MM.1S (cell line): ENCODE data around the gene SYNRG.

Experiments
- DNase-seq: peaks from one replicate; pipeline ENCODE4 v3.0.0-alpha.2; 2015
- H2AFZ ChIP-seq: fragments of 300-600 bp; sonication (generic); 2 replicates; pipeline ENCODE4 v1.6.0; 2016; ENCODE audit warnings: antibody characterized with exemption, low read length
- H3F3A ChIP-seq: fragments of 300-600 bp; sonication (generic); 2 replicates; pipeline ENCODE4 v1.6.1; 2016; ENCODE audit warnings: mild to moderate bottlenecking, antibody characterized with exemption, low read length, moderate library complexity, mixed read lengths; ENCODE audit not compliant: insufficient read depth
- H3K27ac ChIP-seq: fragments of 300-600 bp; sonication (generic); 2 replicates; pipeline ENCODE4 v1.5.1; 2016; ENCODE audit warnings: mild to moderate bottlenecking, low read length
- H3K27me3 ChIP-seq: fragments of 300-600 bp; sonication (generic); replicated peaks from 2 replicates; pipeline ENCODE4 v1.6.0; 2016; ENCODE audit warnings: low read length; ENCODE audit not compliant: insufficient read depth
- H3K36me3 ChIP-seq: fragments of 300-600 bp; sonication (generic); replicated peaks from 2 replicates; pipeline ENCODE4 v1.6.1; 2016; ENCODE audit warnings: mild to moderate bottlenecking, low read length, mixed read lengths; ENCODE audit not compliant: insufficient read depth
- H3K4me1 ChIP-seq: fragments of 300-600 bp; sonication (generic); 2 replicates; pipeline ENCODE4 v1.6.1; 2016; ENCODE audit warnings: low read length, mixed read lengths
- H3K4me2 ChIP-seq: fragments of 300-600 bp; sonication (generic); 2 replicates; pipeline ENCODE4 v1.6.0; 2016; ENCODE audit warnings: low read depth, low read length
- H3K4me3 ChIP-seq: fragments of 300-600 bp; sonication (generic); 2 replicates; pipeline ENCODE4 v1.5.1; 2016; ENCODE audit warnings: low read length, mixed read lengths
- H3K79me2 ChIP-seq: fragments of 300-600 bp; sonication (generic); 2 replicates; pipeline ENCODE4 v1.6.1; 2016; ENCODE audit warnings: mixed run types, low read length, mixed read lengths
- H3K9ac ChIP-seq: fragments of 300-600 bp; sonication (generic); 2 replicates; pipeline ENCODE4 v1.6.1; 2016; ENCODE audit warnings: low read length, mixed read lengths
- H3K9me2 ChIP-seq: fragments of 300-600 bp; sonication (generic); replicated peaks from 2 replicates; pipeline ENCODE4 v1.6.1; 2016; ENCODE audit warnings: mild to moderate bottlenecking, low read length, mixed read lengths; ENCODE audit not compliant: insufficient read depth
- H3K9me3 ChIP-seq: fragments of 300-600 bp; sonication (generic); replicated peaks from 2 replicates; pipeline ENCODE4 v1.6.1; 2016; ENCODE audit warnings: mild to moderate bottlenecking, low read length, mixed read lengths; ENCODE audit not compliant: insufficient read depth
- H4K20me1 ChIP-seq: fragments of 300-600 bp; sonication (generic); 2 replicates; pipeline ENCODE4 v1.6.1; 2016; ENCODE audit warnings: mild to moderate bottlenecking, low read length, moderate library complexity, mixed read lengths; ENCODE audit not compliant: insufficient read depth
- CTCF ChIP-seq: fragments of 300-600 bp; sonication (generic); IDR thresholded peaks from 2 replicates; pipeline ENCODE4 v1.5.1; 2016; ENCODE audit warnings: antibody characterized with exemption, low read length, mixed read lengths
- EZH2 ChIP-seq: fragments of 300-600 bp; sonication (generic); optimal IDR thresholded peaks from 2 replicates; pipeline ENCODE3; 2017; ENCODE audit warnings: low read depth, mild to moderate bottlenecking, antibody characterized with exemption, low read length, mixed read lengths
- EZH2phosphoT487 ChIP-seq: fragments of 300-600 bp; sonication (generic); IDR thresholded peaks from 2 replicates; pipeline ENCODE4 v1.6.1; 2018; ENCODE audit warnings: antibody characterized with exemption, low read length

SYNRG gene

GRCh38 chr17:37479025-37479424 is 130.2 kb downstream of the SYNRG start:
- no peak overlapping the region for H3K27ac ChIP-seq
- H4K20me1 ChIP-seq = no peaks in the 10 kb centered on the region
- no peak overlapping the region for H3K4me3 ChIP-seq
- H3K9ac ChIP-seq = no peak overlapping the region
- no peaks in the 10 kb centered on the region for H3K9me2 ChIP-seq
- H3K9me3 ChIP-seq = no peaks in the 10 kb centered on the region
- no peak for TF ChIP-seq CTCF
- no peak for TF ChIP-seq EZH2phosphoT487
- TF ChIP-seq EZH2 = no peak
- 0 out of 2 replicates have a peak, but pooled peaks cover 8% of the 10 kb centered on the region for H3K36me3 ChIP-seq
- H3K79me2 ChIP-seq = no peaks in the 10 kb centered on the region
- H2AFZ ChIP-seq = no peak overlapping the region
- no peaks in the 10 kb centered on the region for H3K4me1 ChIP-seq
- H3K4me2 ChIP-seq = no peak overlapping the region
- H3F3A ChIP-seq = no peaks in the 10 kb centered on the region
- H3K27me3 ChIP-seq = no peaks in the 10 kb centered on the region
- no peak for DNase-seq

DNA sequence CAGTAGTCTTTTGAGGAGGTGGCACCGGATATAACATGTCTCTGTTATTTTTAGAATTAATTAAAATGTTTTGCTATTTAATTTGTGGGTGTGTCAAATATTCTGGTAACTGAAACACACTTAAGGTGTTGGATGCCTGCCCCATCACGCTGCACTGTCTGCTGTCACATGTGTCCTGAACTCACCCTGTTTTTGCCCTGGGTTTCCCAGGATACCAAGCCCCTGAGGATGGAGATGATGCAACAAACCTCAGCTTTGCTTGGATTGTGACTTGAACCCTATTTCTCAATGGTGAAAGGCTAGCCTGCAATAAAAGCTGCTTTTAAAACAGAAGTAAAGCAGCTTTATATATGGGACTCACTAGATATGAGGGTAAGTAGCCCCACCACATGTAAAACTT is 131.0 kb downstream of the SYNRG start:
- H3K36me3 ChIP-seq = 0 out of 2 replicates have a peak, but pooled peaks cover 11% of the 10 kb centered on the region
- no peak for TF ChIP-seq CTCF
- no peak for TF ChIP-seq EZH2phosphoT487
- no peak for TF ChIP-seq EZH2
- H3K4me2 ChIP-seq = no peak overlapping the region

DNA sequence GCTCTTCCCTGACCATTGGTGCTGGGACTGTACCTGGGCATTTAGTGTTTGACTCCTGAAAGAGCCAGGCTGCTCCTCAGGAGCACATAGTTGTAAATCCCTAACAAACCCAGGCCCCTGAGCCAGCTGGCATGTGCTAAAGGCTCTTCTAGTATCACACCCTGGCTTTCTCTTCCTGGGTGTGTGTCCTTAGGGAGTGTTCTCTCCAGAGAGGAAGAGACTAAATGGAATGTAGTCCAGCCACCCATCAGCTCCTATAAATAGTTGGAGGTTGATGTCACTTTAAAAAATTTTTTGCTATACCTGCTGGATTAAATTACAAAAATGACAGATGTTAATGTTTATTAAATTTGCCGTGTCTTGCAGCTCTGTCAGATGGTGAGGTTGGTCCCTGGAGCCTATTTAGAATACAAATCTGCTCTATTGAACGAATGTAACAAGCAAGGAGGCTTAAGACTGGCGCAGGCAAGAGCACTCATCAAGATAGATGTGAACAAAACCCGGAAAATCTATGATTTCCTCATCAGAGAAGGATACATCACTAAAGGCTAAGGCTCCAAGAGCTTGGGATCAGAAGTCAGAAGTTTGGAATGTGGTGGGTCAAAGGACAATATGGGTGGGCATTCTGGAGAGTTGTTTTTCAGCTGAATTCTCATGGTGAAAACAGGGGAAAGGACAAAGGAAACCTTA is 132.6 kb downstream of the SYNRG start:
- H2AFZ ChIP-seq = no peak overlapping the region
- H3K9ac ChIP-seq = no peak overlapping the region
- no peaks in the 10 kb centered on the region for H3K27me3 ChIP-seq
- H4K20me1 ChIP-seq = no peaks in the 10 kb centered on the region
- H3K4me3 ChIP-seq = no peak overlapping the region
- H3K4me2 ChIP-seq = no peak overlapping the region
- no peak overlapping the region for H3K27ac ChIP-seq
- no peaks in the 10 kb centered on the region for H3K9me2 ChIP-seq
- H3K79me2 ChIP-seq = no peaks in the 10 kb centered on the region
- H3F3A ChIP-seq = no peaks in the 10 kb centered on the region
- no peaks in the 10 kb centered on the region for H3K4me1 ChIP-seq
- DNase-seq = no peak
- 0 out of 2 replicates have a peak, but pooled peaks cover 11% of the 10 kb centered on the region for H3K36me3 ChIP-seq
- H3K9me3 ChIP-seq = no peaks in the 10 kb centered on the region
- no peak for TF ChIP-seq EZH2phosphoT487
- TF ChIP-seq EZH2 = no peak
- no peak for TF ChIP-seq CTCF

More for the DNA sequence above, 131.0 kb downstream of the SYNRG start:
- no peak for DNase-seq
- Histone ChIP-seq H3F3A (no peaks in the 10 kb centered on the region), H3K27ac (no peak overlapping the region), H3K9me2 (no peaks in the 10 kb centered on the region), H3K9me3 (no peaks in the 10 kb centered on the region), H3K4me1 (no peaks in the 10 kb centered on the region), H3K27me3 (no peaks in the 10 kb centered on the region), H3K4me3 (no peak overlapping the region), H4K20me1 (no peaks in the 10 kb centered on the region), H3K9ac (no peak overlapping the region), H2AFZ (no peak overlapping the region), H3K79me2 (no peaks in the 10 kb centered on the region)
